NT2/D1 (cell line): ENCODE measurements around the gene OSBPL3.

Experiments used
- SUZ12 ChIP-seq: IDR thresholded peaks from 2 replicates; pipeline ENCODE4 v1.6.1; 2011; ENCODE audit not compliant: insufficient read length, insufficient read depth; ENCODE audit errors: extremely low read depth
- YY1 ChIP-seq: IDR thresholded peaks from 2 replicates; pipeline ENCODE4 v1.6.1; 2011; ENCODE audit not compliant: insufficient read length, insufficient read depth

- TF ChIP-seq SUZ12 (no peak), YY1 (no peak)
Measured at GRCh38 chr7:24972991-24973390, 7.0 kb downstream of the OSBPL3 start.
